Omental fat pad (tissue), 4 donors: Measurements from ENCODE around the gene GRB10. TPM values are rescaled to one million over a fixed set of nuclear protein-coding genes. Genes with fewer than 3 reads are reported as not detected.

Experiments
- ATAC-seq: fragments of 150-250 bp; one replicate; pipeline ENCODE4 v1.9.1; 2016; ENCODE audit warnings: mild to moderate bottlenecking, moderate library complexity; ENCODE audit not compliant: low FRiP score
- DNase-seq: peaks from one replicate; pipeline ENCODE4 v3.0.0-alpha.2; 2019; ENCODE audit warnings: low spot score
- total RNA-seq, 4 donors: library from RNA; depleted of rRNA; stranded (reverse); fragments of >200 nt; gene quantifications; one replicate each; pipeline ENCODE4 v1.1.0, GENCODE V29; 2016
- TF ChIP-seq, protein P1 (sequence below), 3 donors: fragments of 450-650 bp; IDR thresholded peaks; one replicate each; pipeline ENCODE4 v1.5.1; 2016 to 2017; ENCODE audit warnings: antibody characterized with exemption in 3 of 3, mild to moderate bottlenecking in 3 of 3, moderate library complexity in 2 of 3

GRB10 gene
- total RNA-seq, 4 donors from 2014 or later = 64.6 to 100 (median 75.3) TPM

- no peak for DNase-seq
- no peak for ATAC-seq
- TF ChIP-seq, protein P1, sequence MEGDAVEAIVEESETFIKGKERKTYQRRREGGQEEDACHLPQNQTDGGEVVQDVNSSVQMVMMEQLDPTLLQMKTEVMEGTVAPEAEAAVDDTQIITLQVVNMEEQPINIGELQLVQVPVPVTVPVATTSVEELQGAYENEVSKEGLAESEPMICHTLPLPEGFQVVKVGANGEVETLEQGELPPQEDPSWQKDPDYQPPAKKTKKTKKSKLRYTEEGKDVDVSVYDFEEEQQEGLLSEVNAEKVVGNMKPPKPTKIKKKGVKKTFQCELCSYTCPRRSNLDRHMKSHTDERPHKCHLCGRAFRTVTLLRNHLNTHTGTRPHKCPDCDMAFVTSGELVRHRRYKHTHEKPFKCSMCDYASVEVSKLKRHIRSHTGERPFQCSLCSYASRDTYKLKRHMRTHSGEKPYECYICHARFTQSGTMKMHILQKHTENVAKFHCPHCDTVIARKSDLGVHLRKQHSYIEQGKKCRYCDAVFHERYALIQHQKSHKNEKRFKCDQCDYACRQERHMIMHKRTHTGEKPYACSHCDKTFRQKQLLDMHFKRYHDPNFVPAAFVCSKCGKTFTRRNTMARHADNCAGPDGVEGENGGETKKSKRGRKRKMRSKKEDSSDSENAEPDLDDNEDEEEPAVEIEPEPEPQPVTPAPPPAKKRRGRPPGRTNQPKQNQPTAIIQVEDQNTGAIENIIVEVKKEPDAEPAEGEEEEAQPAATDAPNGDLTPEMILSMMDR (IDR thresholded peaks at IDR 0.05) = no peak
Measured at GRCh38 chr7:50629238-50629901, 153.3 kb downstream of the GRB10 start.

DNA sequence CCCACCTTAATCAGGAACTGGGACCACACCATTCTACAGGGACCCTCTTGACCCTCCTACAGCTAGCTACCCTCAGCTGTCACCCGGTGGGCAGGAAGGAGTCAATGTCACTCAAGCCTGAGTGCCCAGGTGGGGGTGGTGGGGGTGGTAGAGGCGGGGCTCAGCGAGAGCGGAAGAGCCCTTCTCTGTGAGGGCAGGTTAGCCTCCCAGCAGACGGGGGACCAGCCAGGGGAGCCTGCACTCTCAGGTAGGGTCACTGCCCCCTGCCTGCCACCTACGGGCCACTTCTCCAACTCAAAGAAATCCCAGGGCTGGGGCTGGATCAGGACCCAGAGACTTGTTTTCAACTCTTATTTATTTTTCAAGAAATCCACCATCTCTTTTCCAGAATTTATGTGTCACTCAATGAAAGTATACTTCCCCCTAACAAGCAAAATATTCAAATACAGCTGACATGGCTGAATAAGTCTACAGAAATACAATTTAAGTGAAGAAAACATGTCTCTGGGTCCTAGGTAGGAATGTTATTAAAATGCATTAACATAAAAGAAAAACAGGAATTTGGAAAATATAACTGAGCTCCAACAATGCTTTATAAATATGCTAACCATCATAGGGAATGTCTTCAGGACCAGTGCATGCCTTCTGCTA is 154.1 kb downstream of the GRB10 start:
- ATAC-seq = no peak
- DNase-seq = no peak
- TF ChIP-seq, protein P1 (IDR thresholded peaks at IDR 0.05) = no peak

- ATAC-seq (no peak), DNase-seq (no peak)
- TF ChIP-seq, protein P1 (IDR thresholded peaks at IDR 0.05) = no peak
Measured at GRCh38 chr7:50627824-50628361, 154.8 kb downstream of the GRB10 start.

- DNase-seq = no peak
- TF ChIP-seq, protein P1 (IDR thresholded peaks at IDR 0.05) = no peak
- ATAC-seq = no peak
Measured at GRCh38 chr7:50626286-50626685, 156.4 kb downstream of the GRB10 start.

DNA sequence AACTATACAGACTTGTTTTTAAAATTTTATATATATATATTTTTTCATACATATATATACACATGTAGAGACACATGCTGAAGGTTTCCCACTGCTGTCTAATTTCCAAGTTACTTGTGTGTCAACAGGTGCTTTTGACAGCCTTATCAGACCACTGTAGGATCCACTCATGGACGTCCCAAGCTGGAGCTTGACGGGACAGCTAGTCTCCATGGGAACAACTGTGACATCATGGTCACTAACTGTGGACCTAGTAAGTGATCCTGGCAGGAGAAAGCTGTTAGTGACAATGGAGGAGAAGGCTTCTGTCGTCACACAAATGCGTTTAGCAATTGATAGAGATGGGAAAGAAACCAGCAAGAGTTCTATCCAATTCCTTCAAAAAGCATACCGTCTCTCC is 157.3 kb downstream of the GRB10 start:
- DNase-seq = no peak
- no peak for ATAC-seq
- TF ChIP-seq, protein P1 (IDR thresholded peaks at IDR 0.05) = no peak

- ATAC-seq = no peak
- DNase-seq = no peak
- TF ChIP-seq, protein P1 (IDR thresholded peaks at IDR 0.05) = no peak
Measured at GRCh38 chr7:50622821-50623220, 159.9 kb downstream of the GRB10 start.
